ENCODE results near the gene SYT7.

SYT7 gene

DNA sequence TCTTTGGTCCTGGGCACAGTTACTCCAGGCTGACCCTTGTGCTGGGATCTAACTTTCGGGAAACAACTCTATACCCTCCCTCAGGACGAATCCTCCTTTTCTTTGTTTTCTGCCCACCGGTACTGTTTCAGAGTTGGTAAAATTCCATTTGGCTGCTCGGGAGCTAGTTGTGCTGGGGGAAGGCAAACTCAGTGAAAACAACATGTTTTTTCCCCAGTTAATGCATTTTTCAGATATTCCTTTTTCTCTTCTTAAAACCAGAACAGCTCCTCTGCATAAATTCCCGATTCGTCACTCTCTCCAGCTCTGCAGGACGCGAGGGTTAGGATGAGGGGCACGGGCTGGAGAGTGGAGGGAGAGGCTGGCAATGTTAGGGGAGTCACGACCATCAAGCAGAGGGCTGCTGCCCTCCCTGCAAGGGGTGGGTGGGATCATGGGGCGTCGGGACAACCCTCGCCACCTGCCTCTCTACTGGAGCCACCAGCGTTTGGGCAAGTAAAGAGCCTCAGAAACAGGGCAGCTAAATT lies 41.0 kb downstream of the SYT7 start:
- no peak overlapping the region for H3K4me3 ChIP-seq (ENCODE audit: low read length)
- TF ChIP-seq, protein P1, sequence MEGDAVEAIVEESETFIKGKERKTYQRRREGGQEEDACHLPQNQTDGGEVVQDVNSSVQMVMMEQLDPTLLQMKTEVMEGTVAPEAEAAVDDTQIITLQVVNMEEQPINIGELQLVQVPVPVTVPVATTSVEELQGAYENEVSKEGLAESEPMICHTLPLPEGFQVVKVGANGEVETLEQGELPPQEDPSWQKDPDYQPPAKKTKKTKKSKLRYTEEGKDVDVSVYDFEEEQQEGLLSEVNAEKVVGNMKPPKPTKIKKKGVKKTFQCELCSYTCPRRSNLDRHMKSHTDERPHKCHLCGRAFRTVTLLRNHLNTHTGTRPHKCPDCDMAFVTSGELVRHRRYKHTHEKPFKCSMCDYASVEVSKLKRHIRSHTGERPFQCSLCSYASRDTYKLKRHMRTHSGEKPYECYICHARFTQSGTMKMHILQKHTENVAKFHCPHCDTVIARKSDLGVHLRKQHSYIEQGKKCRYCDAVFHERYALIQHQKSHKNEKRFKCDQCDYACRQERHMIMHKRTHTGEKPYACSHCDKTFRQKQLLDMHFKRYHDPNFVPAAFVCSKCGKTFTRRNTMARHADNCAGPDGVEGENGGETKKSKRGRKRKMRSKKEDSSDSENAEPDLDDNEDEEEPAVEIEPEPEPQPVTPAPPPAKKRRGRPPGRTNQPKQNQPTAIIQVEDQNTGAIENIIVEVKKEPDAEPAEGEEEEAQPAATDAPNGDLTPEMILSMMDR (IDR thresholded peaks at IDR 0.05; ENCODE audit: insufficient read depth, low read depth, low read length, missing control alignments) = no peak
- no peak for DNase-seq (ENCODE audit: low read depth)

DNA sequence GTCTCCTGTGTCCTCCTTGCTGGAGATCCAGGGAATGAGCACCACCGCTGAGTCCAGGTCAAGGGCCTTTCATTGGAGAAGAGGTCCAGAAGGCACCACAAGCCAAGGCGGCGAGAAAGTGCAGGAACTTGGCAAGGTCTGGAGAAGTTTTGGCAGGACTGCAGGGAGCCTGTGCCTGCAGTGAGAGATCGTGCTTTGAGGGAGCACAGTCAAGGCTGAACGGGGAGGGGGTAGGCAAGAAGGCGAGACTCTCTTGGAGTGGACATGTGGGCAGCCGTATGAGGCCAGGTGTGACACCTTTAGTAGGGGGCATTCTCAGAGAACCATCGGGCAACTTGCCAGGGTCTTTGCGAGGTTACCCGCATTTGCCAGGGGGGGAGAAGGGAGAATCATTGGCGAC lies 41.9 kb downstream of the SYT7 start:
- no peak for DNase-seq (ENCODE audit: low read depth)
- H3K4me3 ChIP-seq (ENCODE audit: low read length) = no peak overlapping the region
- TF ChIP-seq, protein P1 (IDR thresholded peaks at IDR 0.05; ENCODE audit: insufficient read depth, low read depth, low read length, missing control alignments) = no peak

DNA sequence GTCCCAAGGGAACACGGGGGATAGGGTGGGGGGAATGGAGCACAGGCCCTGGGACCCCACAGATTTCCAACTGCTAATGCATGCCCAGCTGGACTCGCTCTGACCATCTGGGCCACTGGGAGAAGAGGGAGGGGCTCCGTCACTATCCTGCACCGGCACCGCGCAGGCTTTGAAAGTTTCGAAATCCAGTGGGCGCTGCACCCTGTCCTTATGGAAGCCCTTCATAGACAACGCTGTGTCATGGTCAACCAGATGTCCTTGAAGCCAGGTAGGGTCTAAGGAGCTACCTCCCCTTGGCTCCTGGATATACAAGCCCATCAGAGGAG lies 42.3 kb downstream of the SYT7 start:
- DNase-seq (ENCODE audit: low read depth) = no peak
- TF ChIP-seq, protein P1 (IDR thresholded peaks at IDR 0.05; ENCODE audit: insufficient read depth, low read depth, low read length, missing control alignments) = no peak
- no peak overlapping the region for H3K4me3 ChIP-seq (ENCODE audit: low read length)

DNA sequence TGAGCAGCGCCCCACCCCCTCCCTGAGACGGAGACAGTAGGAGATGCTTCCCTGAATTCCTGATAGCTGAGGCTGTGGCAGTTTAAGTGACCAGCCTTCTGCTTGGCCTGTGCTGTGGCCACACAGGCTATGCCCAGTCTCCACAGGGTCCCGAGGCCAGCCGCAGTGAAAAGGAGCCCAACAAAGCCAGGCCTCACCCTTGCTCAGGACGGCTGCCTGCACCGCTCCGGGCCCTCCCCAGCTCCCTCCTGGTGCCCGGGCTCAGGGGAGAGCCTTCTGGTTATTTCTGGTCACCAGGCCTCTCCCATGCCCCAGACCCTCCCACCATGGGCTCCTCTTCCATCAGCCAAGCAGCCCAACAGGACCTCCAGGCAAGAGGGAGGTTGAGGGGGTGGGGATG lies 43.5 kb downstream of the SYT7 start:
- TF ChIP-seq, protein P1 (IDR thresholded peaks at IDR 0.05; ENCODE audit: insufficient read depth, low read depth, low read length, missing control alignments) = no peak
- DNase-seq (ENCODE audit: low read depth) = no peak
- no peak overlapping the region for H3K4me3 ChIP-seq (ENCODE audit: low read length)

DNA sequence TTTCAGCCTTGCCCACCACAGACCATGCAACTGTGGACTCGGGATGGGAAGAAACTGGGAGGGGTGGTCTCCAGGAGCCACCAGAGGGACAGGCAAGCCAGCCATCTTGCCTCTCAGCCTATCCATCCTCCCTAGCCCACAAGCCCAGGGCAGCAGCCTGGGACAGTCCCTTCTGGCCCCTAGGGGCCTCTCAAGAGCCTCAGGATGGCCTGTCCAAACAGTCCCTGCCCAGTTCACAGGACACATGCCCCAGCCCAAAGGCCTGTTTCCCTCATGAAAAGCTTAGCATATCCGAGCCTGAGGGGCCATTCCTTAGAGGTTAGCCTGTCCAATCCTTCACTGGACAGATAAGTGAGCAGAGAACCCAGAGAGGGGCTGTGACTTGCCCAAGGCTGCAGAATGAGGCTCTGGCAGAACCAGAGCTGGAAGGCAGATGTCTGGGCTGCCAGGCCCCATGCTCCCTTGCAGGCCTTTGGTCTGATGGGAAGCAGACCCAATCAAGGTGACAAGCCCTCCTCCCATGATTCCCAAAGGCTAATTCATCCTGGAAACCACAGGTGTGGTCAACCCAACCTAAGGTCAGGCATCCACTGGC lies 44.1 kb downstream of the SYT7 start:
- TF ChIP-seq, protein P1 (IDR thresholded peaks at IDR 0.05; ENCODE audit: insufficient read depth, low read depth, low read length, missing control alignments) = no peak
- H3K4me3 ChIP-seq (ENCODE audit: low read length) = no peak overlapping the region
- no peak for DNase-seq (ENCODE audit: low read depth)

DNA sequence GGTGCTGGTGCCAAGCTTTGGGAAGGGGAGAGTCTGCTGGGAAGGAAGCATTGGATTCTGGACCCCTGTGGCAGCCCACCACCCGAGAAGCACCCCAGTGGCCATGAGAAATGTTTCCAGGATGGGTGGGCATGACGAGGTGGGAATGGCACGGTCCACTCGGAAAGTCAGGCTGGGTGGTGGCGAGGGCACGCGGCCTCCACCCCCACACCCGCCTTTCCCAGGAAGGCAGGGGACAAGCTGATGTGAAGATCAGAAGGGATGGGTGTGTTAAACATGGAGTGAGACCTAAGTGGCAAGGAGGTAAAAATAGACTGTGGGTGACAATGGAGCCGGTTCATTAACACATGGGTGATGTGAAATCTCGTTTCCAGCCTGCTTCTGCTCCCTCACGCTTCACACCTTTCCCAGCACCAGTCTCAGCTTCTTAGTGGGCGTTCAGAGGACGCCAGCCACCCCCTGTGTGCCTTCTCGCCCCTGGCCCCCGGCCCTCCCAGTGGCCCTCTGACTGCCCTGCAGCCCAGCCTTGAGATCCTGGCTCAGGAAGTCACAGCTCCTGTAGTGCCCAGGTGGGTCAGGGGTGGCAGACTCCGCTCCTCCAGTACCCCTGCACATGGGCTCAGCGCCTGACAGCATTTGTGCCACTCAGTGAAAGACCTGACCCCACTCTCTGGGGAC lies 44.7 kb downstream of the SYT7 start:
- DNase-seq (ENCODE audit: low read depth) = no peak
- no peak overlapping the region for H3K4me3 ChIP-seq (ENCODE audit: low read length)
- TF ChIP-seq, protein P1 (IDR thresholded peaks at IDR 0.05; ENCODE audit: insufficient read depth, low read depth, low read length, missing control alignments) = no peak

All from epithelial cell of esophagus (primary cell).